Kidney tubule cell (primary cell): ENCODE results near the gene MAP7.
"Not testable (repeated sequence)": the region's sequence is repeated elsewhere in the genome, so short reads cannot be mapped to it uniquely, and the experiment has no call there.

ENCODE experiments used
- DNase-seq: peaks from one replicate; pipeline ENCODE4 v3.0.0-alpha.2; 2018; ENCODE audit warnings: low spot score

MAP7 gene

DNA sequence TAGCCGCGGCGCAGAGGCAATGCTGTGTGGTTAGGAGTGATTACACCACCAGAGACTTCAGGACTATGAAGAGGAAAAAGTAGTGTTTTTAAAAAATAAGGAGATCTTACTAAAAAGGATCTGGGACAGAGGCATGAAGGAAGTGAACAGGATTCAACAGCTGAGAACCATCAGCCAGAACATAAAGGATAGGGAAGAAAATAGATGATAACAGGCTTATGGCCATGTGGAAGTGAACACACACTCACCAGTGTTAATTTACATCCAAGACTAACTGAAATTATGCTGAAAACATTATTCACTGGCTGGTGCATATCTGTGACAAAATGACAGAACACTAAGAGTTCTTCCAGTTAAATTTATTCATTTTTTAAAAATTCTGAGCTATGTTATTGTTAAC is 213.1 kb downstream of the MAP7 start:
- no peak for DNase-seq

DNA sequence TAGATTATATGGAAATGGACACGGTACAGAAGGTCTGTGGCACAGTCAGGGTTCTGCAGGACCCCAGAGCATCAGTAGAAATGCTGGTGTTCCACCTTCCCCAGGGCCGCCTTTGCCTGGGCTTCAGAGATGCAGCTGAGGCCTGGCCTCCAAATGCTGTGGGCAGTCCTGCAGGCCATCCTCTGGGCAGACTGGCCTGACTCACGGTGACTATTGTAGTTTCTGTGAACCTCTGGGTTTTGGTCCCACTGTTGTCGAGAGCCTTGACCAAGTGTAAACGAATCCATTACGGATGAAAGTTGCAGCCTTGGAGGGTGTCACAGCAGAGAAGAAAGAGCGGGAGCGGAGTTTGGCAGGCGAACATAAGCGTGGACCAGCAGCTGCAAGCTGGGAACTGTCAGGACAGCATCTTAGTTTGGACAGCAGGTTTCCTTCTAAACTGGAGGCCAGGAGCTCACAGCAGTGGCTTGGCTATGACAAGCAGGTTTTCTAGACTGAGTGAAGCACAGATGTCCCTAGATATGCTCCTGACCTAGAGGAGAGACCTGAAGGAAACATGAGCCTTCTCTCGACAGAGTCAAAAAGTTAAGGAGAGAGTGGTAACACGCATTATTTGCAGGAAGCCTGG is 214.4 kb downstream of the MAP7 start:
- no peak for DNase-seq

DNA sequence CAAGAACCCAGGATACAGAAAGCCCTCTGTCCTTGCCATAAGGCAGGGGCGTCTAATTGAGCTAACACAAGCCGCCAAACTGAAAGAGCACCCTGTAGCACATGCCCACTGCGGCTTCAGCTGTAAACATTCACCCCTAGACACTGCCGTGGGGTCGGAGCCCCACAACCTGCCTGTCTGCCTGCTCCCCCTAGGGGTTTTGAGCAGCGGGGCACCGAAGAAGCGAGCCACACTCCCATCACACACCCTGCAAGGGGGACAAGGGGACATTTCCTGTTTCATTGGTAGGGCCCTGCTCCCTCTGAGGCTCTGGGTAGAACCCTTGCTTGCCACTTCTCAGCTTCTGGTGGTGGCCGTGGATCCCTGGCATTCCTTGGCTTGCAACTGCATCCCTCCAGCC is 215.4 kb downstream of the MAP7 start:
- DNase-seq: no peak

DNA sequence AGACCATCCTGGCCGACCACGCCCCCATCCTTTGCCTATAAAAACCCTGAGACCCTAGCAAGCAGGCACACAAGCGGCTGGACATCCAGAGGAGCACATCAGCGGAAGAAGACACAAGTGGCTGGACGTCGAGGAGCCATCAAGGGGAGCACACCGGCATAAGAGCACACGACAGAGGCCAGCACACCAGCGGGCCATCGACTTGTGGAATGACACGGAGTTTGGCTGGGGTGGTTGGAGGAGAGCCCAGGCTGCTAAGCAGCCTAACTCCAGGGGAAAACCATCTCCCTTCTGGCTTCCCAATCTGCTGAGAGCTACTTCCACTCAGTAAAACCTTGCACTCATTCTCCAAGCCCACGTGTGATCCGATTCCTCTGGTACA is 215.8 kb downstream of the MAP7 start:
- no peak for DNase-seq

DNA sequence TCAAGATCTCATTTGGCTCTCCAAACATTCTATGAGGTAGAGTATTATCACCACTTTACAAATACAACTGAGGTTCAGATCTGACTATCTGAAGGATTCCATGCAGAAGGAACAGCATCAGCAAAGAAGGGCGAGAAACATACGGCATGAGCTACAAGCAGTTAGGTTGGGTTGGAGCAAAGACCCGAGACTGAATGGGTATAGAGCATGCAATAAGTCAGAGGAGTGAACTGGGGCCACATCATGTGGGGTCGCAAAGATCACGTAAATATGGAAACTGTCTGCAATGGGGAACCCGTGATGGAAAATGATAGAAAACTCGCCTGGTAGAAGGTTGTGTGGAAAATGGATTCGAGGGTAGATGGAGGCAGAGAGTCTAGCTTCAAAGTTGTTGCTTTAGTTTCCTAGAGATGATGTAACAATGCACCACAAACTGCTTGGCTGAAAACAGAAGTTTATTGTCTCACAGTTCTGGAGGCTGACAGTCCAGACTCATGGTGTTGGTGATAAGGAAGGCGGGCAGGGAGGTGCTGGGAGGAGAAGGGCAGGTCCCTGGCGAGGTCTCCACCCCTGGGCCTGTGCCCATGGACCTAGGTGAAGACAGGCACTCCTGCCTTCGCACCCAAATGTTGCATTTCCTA is 216.3 kb downstream of the MAP7 start:
- no peak for DNase-seq

DNA sequence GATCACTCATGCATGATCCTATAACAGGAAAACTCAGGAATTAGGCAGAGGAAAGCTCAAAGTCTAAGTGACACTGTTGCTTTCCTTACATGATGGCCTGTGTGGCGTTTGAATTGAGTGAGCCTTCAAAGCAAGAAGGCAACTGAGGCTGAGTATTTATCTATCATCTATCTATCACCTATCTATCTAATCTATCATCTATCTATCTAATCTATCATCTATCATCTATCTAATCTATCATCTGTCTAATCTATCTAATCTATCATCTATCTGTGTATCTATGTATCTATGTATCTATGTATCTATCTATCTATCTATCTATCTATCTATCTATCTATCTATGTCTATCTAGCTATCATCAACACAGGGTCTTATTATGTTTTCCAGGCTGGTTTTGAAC is 218.8 kb downstream of the MAP7 start:
- DNase-seq: no peak

DNA sequence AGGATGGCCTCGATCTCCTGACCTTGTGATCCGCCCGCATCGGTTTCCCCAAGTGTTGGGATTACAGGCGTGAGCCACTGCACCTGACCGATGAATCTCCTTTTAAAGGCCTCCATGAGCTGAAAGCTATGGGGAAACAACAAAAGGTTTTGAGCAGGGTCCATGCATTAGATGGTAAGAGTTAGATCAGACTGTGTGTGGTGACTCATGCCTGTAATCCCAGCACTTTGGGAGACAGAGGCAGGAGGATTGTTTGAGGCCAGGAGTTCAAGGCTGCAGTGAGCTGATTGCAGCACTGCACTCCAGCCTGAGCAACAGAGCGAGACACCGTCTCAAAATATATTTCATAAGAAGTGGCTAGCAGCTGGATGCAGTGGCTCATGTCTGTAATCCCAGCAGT is 219.6 kb downstream of the MAP7 start:
- no peak for DNase-seq

DNA sequence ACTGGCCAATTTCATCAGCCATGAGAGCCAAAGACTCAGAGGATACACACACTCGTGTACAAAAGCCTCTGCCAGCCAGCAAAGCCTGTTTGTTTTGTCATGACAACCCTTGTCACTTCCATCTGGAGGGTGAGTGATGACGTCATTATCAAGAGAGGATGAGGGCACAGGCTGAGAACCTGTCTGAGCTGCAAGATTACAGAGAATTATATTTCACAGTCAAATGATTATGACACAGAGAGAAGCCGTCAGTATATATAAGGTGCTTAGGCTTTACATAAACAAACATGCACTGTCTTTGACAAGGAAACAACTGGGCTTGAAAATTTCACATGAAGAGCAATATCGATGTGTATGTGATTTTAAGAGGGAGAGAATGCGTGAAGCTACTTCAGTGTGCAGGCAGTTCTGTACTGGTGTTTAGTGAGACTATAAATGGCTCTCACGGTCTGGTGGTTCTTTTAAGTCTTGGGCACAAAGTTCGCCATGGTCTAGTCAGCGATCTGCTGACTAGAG is 224.1 kb downstream of the MAP7 start:
- DNase-seq: peak; percentile 83

DNA sequence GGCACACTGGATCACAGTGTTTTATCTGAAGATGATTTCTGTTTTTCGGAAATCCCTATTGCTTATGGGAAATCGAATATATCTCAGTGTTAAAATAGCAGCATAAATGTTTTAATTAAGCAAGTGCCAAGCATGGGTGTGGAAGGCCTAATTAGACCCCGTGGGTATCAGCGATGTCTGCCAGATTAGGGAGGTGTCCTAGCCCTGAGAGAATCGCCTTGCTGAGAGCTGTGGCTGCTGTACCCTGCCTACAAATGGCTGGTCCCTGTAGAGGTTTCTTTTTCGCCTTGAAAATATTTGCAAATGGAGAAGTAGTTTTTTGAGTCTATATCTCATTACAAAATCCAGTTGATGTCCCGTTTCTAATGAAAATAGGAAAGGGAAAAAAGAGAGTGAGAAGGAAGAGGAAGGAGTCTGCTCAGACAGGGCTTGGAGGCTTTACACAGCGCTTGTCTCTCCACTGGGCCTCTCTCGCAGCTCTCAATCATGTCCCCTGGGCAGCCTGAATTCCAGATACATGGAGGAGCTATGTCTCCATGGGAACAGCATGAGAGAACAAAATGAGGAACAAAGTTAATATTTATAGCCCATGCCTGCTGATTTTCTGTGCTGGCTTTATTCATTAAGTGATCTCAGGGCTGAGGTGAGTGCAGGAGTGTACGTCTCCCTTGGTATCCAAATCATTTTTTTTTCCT is 225.4 kb downstream of the MAP7 start:
- DNase-seq: no peak

DNA sequence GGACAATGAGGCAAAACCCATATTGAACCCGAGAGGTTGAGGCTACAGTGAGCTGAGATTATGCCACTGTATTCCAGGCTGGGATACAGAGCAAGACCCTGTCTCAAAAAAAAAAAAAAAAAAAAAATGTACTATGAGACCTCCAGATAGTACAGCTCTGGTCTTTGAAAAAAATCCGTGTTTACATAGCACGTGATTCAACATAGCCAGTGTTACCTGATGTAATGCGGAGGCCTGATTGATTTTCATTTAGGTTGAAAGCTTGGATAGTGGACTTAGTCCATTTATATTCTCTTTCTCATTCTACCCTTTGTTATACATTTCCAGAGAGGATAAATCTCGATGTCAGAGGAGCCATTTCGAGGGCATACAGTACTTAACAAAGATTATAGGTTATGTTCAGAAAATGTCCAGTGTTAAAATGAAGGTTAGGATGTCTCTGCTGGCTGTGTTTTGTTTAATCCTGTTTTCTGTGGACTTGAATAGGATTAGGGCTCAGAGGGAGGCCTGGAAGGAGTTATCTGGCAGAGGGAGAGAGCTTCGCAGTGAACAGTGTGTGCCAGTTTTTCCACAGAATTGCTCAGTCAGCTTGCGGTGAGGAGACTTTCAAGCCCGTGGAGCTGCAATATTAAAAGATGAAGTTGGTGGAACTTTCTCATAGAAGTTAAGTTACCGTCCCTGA is 226.7 kb downstream of the MAP7 start:
- DNase-seq: no peak

DNA sequence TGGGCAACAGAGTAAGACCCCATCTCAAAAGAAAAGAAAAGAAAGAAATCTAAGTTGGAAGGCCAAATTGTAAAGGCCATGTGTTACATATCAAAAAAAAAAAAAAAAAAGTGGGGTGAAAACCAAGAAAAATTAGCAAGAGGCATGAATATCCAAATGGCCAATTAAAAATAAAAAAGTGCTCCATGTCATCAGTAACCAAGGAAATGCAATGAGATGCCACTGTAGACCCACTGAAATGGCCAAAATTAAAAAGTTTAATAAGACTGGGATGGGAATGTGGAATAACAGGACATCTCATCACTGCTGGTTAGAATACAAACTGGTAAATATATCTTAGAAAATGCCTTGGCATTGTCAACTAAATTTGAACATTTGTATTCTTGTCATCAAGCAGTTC is 230.5 kb downstream of the MAP7 start:
- DNase-seq: no peak

DNA sequence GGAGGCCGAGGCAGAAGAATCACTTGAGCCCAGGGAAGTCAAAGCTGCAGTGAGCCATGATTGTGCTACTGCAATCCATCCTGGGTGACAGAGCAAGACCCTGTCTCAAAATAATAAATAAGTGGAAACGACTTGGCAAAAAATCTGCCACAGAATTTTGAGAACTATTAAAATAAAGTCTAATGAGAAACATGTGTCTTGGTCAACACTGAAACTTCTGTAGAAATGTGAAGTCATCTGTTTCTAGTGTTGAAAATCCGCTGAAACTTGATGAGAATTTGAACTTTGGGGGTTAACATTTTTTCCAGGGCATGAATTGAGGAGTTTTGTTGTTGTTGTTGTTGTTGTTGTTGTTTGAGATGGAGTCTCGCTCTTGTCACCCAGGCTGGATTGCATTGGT is 231.5 kb downstream of the MAP7 start:
- no peak for DNase-seq

DNA sequence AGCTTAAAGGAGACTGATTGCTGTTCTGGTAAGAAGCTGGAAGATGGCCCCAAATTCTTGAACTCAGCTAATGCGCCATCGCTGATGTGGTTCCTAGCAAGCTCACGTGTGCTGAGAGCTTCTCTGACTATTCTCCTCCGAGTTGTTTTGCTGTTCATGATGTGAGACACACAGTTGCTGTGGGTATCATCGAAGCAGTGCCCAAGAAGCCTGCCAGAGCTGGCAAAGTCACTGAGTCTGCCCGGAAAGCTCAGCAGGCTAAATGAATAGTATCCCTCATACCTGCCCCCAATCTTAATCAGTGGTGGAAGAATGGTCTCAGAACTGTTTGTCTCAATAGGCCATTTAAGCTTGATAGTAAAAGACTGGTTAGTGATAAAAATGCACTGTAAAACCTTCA is 232.3 kb downstream of the MAP7 start:
- no peak for DNase-seq

DNA sequence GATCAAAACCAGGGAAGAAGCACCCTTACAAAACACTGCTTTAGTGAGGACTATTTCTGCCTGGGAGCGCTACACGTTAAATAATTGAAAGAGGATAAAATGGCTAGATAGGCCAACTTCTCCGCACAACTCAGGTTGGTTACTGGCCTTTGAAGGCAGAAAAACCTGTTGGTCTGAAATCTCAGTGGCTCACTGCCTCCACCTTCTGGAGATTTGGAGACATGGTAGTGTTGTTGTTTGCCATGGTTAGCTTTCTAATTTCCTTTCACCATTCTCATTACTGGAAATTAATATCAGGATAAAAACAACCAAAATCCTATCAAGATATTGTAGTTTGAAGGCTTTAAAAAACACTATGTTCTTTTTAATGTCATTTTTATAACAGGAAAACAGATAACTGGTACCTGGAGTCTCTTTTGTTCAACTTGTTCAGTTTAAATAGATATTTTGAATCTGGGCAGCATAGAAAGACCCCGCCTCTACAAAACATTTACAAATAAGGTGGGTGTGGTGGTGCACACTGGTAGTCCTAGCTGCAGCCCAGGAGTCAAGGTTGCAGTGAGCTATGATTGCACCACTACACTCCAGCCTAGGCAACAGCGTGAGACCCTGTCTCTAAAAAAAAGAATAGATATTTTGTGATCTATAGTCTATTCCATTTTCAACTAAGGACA is 233.1 kb downstream of the MAP7 start:
- peak; percentile 65 for DNase-seq

DNA sequence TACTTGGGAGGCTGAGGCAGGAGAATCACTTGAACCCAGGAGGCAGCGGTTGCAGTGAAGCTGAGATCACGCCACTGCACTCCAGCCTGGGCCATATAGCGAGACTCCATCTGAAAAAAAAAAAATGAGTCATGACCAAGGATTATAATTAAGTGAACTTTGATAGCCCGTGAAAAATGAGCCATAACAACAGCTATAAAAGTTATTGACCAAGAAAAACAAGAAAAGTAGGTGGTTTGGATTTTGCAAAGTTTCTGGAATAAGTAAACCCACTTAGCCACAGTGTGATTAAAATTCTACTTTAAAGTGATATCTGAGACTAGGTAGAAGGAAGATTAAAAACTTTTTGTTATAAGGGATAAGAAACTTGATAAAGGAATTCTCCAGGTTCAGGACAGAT is 234.6 kb downstream of the MAP7 start:
- no peak for DNase-seq

DNA sequence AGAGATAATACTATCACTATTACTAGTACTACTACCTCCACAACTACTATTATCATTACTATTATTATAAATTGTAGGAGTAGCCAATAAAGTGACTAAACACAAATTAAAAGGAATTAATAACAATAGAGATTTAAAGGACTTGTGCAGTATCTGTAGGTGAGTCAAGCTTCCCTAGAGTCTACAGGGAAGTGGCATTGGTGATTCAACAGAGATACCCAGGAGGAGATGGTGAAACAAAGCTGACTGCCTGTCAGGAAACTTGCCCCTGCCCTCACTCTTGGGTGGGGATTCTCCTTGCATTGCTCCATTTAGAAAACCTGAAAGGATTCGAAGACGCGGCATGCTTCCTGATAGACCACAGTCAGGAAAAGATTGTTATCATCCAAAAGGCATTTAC is 237.2 kb downstream of the MAP7 start:
- peak; percentile 49 for DNase-seq

DNA sequence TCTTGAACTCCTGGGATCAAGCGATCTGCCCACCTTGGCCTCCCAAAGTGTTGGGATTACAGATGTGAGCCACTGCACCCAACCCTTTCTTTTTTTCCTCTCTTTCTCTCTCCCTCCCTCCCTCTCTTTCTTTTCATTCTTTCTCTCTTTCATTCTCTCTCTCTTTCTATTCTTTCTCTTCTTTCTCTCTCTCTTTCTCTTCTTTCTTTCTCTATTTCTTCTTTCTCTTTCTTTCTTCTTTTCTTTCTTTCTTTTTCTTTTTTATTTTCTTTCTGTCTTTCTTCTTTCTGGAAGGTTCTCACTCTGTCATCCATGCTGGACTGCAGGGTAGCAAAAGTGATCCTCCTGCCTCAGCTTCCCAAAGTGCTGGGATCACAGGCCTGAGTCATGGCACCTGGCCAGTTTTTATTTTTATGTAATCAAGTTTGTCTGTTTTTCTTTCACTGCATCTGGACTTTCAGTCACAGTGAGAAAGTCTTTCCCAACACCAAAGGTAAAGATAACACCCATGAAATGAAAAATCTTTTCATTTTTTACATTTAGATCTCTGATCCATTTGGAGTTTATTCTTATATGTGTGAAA is 240.4 kb downstream of the MAP7 start:
- DNase-seq: no peak

DNA sequence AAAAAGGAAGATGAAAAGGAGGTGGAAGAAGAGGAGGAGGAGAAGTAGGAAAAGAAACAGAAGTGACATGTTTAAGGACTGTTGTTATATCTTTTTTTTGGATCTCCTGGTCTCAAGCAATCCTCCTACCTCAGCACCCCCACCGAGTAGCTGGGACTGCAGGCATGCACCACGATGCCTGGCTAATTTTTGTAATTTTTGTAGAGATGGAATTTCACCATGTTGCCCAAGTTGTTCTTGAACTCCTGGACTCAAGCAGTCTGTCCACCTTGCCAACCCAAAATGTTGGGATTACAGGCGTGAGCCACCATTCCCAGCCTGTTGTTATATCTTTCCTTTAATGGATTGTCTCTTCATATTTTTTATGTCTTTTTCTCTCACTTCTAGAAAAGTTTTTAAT is 241.1 kb downstream of the MAP7 start:
- no peak for DNase-seq

DNA sequence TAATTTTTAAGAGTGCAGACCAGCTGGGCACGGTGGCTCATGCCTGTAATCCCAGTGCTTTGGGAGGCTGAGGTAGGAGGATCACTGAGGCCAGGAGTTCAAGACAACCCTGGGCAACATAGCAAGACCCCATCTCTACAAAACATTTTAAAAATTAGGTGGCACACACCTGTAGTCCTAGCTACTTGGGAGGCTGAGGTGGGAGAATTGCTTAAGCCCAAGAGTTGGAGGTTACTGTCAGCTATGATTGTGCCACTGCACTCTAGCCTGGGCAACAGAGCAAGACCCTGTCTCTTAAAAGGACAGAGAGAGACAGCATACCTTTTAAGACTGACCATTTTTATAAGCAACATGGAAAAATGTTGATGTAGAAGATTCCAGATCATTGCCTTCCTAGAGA is 241.8 kb downstream of the MAP7 start:
- DNase-seq: not testable (repeated sequence)

DNA sequence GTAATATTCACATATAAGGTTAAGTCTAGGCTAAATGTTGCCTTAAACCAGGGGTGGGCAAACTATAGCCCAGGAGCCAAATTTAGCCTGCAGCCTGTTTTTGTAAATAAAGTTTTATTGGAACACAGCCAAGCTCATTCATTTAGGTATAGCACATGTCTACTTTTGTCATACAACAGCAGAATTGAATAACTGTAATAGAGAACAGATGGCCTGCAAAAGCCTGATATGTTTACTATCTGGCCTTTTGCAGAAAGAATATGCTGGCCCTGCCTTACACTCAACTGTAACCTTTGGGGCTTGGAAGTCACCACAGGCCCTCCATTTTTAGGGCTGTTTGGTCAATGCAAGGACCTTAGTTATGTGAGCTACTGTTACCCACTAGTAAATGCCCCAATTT is 242.9 kb downstream of the MAP7 start:
- DNase-seq: no peak

DNA sequence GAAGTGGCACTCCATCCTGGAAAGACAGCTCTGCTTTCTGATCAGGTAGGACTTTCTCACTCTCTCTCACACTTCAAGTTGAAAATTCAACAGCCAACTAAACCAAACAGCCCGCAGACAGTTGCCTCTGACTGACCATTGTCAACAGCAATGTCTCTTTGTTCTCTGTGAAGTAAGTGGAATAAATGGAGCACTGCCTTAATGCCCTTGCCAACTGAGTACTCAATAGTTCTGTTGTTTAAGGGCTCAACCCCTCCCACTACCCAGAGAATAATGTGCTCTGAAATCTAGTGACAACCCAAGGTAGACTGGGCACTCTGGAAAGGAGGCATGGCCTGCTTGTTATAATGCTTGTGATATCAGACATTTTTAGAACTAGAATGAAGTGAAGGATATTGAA is 243.8 kb downstream of the MAP7 start:
- no peak for DNase-seq

DNA sequence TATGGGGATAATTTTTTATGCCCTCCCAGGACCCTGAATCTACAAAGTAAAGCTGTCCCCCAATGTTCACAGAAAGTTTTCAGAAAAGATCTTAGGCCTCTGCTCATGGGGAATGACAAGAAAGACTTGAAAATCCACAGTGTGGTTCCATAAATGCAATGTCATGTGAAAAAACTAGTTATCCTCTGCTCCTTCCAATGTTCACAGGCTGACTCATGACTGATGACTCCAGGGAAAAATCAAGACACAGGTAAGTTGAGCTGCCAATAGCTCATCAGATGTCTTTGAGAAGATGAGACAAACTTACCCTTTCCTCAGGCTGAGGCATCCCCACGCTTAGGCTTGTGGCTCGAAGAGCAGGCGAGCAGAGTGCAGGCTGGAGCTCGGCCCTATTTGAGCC is 245.8 kb downstream of the MAP7 start:
- DNase-seq: peak; percentile 46
